H1 (cell line): ENCODE data around the gene MALT1. TPM values are rescaled to one million over a fixed set of nuclear protein-coding genes. Genes with fewer than 3 reads are reported as not detected.

Source experiments
- CTCF ChIA-PET: fragments of 300-600 bp; sonication (Branson Sonifier 250); formaldehyde crosslinking; loops from one replicate; lab custom pipeline; 2021; ENCODE audit not compliant: partially characterized antibody; lab: Charles Lee
- POLR2A ChIA-PET: fragments of 300-600 bp; sonication (Branson Sonifier 250); formaldehyde crosslinking; loops from one replicate; lab custom pipeline; 2021; ENCODE audit warnings: inconsistent platforms; ENCODE audit not compliant: partially characterized antibody; lab: Charles Lee
- DNase-seq, 2 experiments: peaks; one replicate each; pipeline versions ENCODE4 v3.0.0 to v3.0.0-alpha.2; 2010 to 2022; ENCODE audit warnings: low spot score in 2 of 2, low read depth in 1 of 2, mixed read lengths in 1 of 2
- FAIRE-seq: peaks from 2 replicates; lab custom pipeline; 2011; peaks lifted over from hg19 to GRCh38; lab: Jason Lieb, UNC
- H2AFZ ChIP-seq: 2 replicates; pipeline ENCODE4 v1.8.1; 2012; ENCODE audit warnings: low read length, inconsistent platforms
- H2AK5ac ChIP-seq: 2 replicates; pipeline ENCODE4 v1.6.1; 2013; ENCODE audit warnings: low read depth, low read length
- H2BK120ac ChIP-seq: replicated peaks from 2 replicates; pipeline ENCODE3; 2013; ENCODE audit warnings: low read depth, low read length, inconsistent platforms
- H2BK12ac ChIP-seq: 2 replicates; pipeline ENCODE4 v1.6.1; 2013; ENCODE audit warnings: low read depth, low read length
- H2BK15ac ChIP-seq: 2 replicates; pipeline ENCODE4 v1.6.1; 2013; ENCODE audit warnings: low read length
- H2BK20ac ChIP-seq: 2 replicates; pipeline ENCODE4 v1.6.1; 2013; ENCODE audit warnings: low read length
- H2BK5ac ChIP-seq: 2 replicates; pipeline ENCODE4 v1.6.1; 2013; ENCODE audit warnings: low read depth, low read length
- H3K14ac ChIP-seq: 2 replicates; pipeline ENCODE4 v1.6.1; 2013; ENCODE audit warnings: inconsistent platforms; ENCODE audit not compliant: insufficient read length
- H3K18ac ChIP-seq: 2 replicates; pipeline ENCODE4 v1.6.1; 2013; ENCODE audit warnings: low read length; ENCODE audit errors: extremely low read depth
- H3K23ac ChIP-seq: 2 replicates; pipeline ENCODE4 v1.6.1; 2013; ENCODE audit warnings: inconsistent platforms; ENCODE audit not compliant: insufficient read length
- H3K23me2 ChIP-seq: 2 replicates; pipeline ENCODE4 v1.6.1; 2013; ENCODE audit warnings: low read depth, low read length
- H3K27ac ChIP-seq: 2 replicates; pipeline ENCODE4 v1.6.1; 2011; ENCODE audit warnings: low read depth, low read length, inconsistent platforms
- H3K27me3 ChIP-seq, 4 experiments: replicated peaks in 1 of 4; 1 replicate in 1 of 4; 2 replicates in 3 of 4; pipeline versions ENCODE4 v1.6.1 to v1.8.1; 2011 to 2013; ENCODE audit warnings: low read length in 3 of 4, mild to moderate bottlenecking in 3 of 4, inconsistent platforms in 2 of 4, mixed read lengths in 2 of 4, moderate library complexity in 1 of 4; ENCODE audit not compliant: control insufficient read depth in 3 of 4, insufficient read depth in 3 of 4; ENCODE audit errors: extremely low read depth in 1 of 4
- H3K36me3 ChIP-seq, 4 experiments: 2 replicates each; pipeline versions ENCODE4 v1.6.1 to v1.8.1; 2011 to 2013; ENCODE audit warnings: mild to moderate bottlenecking in 4 of 4, low read length in 3 of 4, moderate library complexity in 2 of 4, control low read depth in 1 of 4, inconsistent platforms in 1 of 4; ENCODE audit not compliant: insufficient read depth in 4 of 4, control insufficient read depth in 2 of 4
- H3K4ac ChIP-seq: replicated peaks from 2 replicates; pipeline ENCODE3; 2013; ENCODE audit warnings: low read length, low read depth, mixed read lengths, inconsistent platforms; ENCODE audit not compliant: insufficient read length
- H3K4me1 ChIP-seq, 4 experiments: replicated peaks in 1 of 4; 1 replicate in 1 of 4; 2 replicates in 3 of 4; pipeline versions ENCODE4 v1.6.1 to v1.8.1; 2011 to 2013; ENCODE audit warnings: low read length in 3 of 4, inconsistent platforms in 2 of 4, mixed read lengths in 1 of 4; ENCODE audit not compliant: insufficient read depth in 4 of 4, control insufficient read depth in 3 of 4
- H3K4me2 ChIP-seq, 2 experiments: 2 replicates each; pipeline versions ENCODE4 v1.6.1 to v1.8.1; 2011 to 2013; ENCODE audit warnings: low read depth in 2 of 2, low read length in 2 of 2, control low read depth in 1 of 2, inconsistent platforms in 1 of 2, mild to moderate bottlenecking in 1 of 2; ENCODE audit not compliant: insufficient read depth in 1 of 2
- H3K4me3 ChIP-seq, 4 experiments: fragments of 200-600, 300-600 bp in 1 of 4; sonication (generic), shearing (Covaris generic), sonication (Bioruptor Twin) in 1 of 4; 2 replicates each; pipeline versions ENCODE4 v1.5.1 to v1.8.1; 2011 to 2016; ENCODE audit warnings: low read length in 4 of 4, low read depth in 3 of 4, control low read depth in 2 of 4, inconsistent platforms in 2 of 4, mild to moderate bottlenecking in 2 of 4, mixed read lengths in 1 of 4, moderate library complexity in 1 of 4; ENCODE audit not compliant: insufficient read depth in 2 of 4; ENCODE audit errors: extremely low read depth in 1 of 4
- H3K56ac ChIP-seq: replicated peaks from 2 replicates; pipeline ENCODE3; 2013; ENCODE audit warnings: low read depth, mild to moderate bottlenecking, mixed read lengths, low read length, inconsistent platforms; ENCODE audit not compliant: insufficient read length
- H3K79me1 ChIP-seq: 2 replicates; pipeline ENCODE4 v1.6.1; 2013; ENCODE audit warnings: low read depth, low read length, control low read depth
- H3K79me2 ChIP-seq, 2 experiments: 2 replicates each; pipeline versions ENCODE4 v1.6.1 to v1.8.1; 2012 to 2013; ENCODE audit warnings: low read length in 2 of 2, mild to moderate bottlenecking in 2 of 2, inconsistent platforms in 1 of 2; ENCODE audit not compliant: insufficient read depth in 2 of 2, control insufficient read depth in 1 of 2
- H3K9ac ChIP-seq, 4 experiments: replicated peaks in 1 of 4; 1 replicate in 1 of 4; 2 replicates in 3 of 4; pipeline versions ENCODE4 v1.6.1 to v1.8.1; 2011 to 2013; ENCODE audit warnings: low read depth in 3 of 4, low read length in 3 of 4, control low read depth in 2 of 4, mild to moderate bottlenecking in 2 of 4, moderate library complexity in 2 of 4, inconsistent platforms in 1 of 4; ENCODE audit errors: extremely low read depth in 1 of 4
- H3K9me3 ChIP-seq, 2 experiments: 2 replicates each; pipeline versions ENCODE4 v1.6.1 to v1.8.1; 2012 to 2013; ENCODE audit warnings: mild to moderate bottlenecking in 2 of 2, moderate library complexity in 2 of 2, control low read depth in 1 of 2, inconsistent platforms in 1 of 2, low read depth in 1 of 2, low read length in 1 of 2, mixed read lengths in 1 of 2; ENCODE audit not compliant: insufficient read depth in 2 of 2
- H4K20me1 ChIP-seq, 2 experiments: replicated peaks in 1 of 2; 2 replicates each; pipeline versions ENCODE3 to v1.8.1; 2011 to 2013; ENCODE audit warnings: inconsistent platforms in 2 of 2, low read length in 2 of 2, mild to moderate bottlenecking in 1 of 2; ENCODE audit not compliant: insufficient read depth in 2 of 2, control insufficient read depth in 1 of 2
- H4K5ac ChIP-seq: 2 replicates; pipeline ENCODE4 v1.6.1; 2013; ENCODE audit warnings: low read length, low read depth, mixed read lengths, inconsistent platforms; ENCODE audit not compliant: insufficient read length
- H4K8ac ChIP-seq: 2 replicates; pipeline ENCODE4 v1.8.0; 2013; ENCODE audit warnings: mild to moderate bottlenecking, moderate library complexity, low read length, inconsistent platforms; ENCODE audit not compliant: insufficient read depth; ENCODE audit errors: extremely low read depth
- H4K91ac ChIP-seq: replicated peaks from 2 replicates; pipeline ENCODE3; 2013; ENCODE audit warnings: low read length, mixed read lengths, inconsistent platforms; ENCODE audit not compliant: insufficient read length
- WGBS, 2 experiments: shearing (Covaris generic) in 1 of 2; methylation state at CpG; one replicate each; pipeline versions ENCODE4 v1.1.6 to v1.1.7; 2013 to 2015; ENCODE audit warnings: low lambda C conversion rate in 2 of 2, mixed read lengths in 2 of 2, inconsistent platforms in 1 of 2, low coverage in 1 of 2, missing lambda C conversion rate in 1 of 2; ENCODE audit not compliant: insufficient replicate concordance in 2 of 2, insufficient coverage in 1 of 2, insufficient read length in 1 of 2; ENCODE audit errors: extremely low coverage in 1 of 2, missing lambda C conversion rate in 1 of 2; 5-methylcytosine and 5-hydroxymethylcytosine counted together
- polyA plus RNA-seq, 7 experiments: library from polyadenylated mRNA; depleted of rRNA in 3 of 7; stranded (reverse) in 5 of 7; unstranded in 2 of 7; fragments of >200 nt in 5 of 7; fragments of 200-250 nt in 2 of 7; gene quantifications; 1 replicate in 5 of 7; 2 replicates in 1 of 7; 4 replicates in 1 of 7; pipeline versions ENCODE4 v1.2.1 to v1.2.3, GENCODE V29; 2011 to 2013; ENCODE audit warnings: missing spikeins in 2 of 7, mixed read lengths in 2 of 7
- total RNA-seq: library from RNA; stranded (reverse); fragmentation: NEBNext Ultra II Directional; extraction: Animal tissue kit (Norgen Biotek cat#: 25700); gene quantifications from 2 replicates; pipeline ENCODE4 v1.2.1, GENCODE V29; 2021

Gene MALT1
- total and polyA plus RNA-seq, 2 of the 8 experiments (the other 6 are each of a cell fraction or from before 2014, with no cell fraction given), result 10.7 to 25.9 TPM

DNA sequence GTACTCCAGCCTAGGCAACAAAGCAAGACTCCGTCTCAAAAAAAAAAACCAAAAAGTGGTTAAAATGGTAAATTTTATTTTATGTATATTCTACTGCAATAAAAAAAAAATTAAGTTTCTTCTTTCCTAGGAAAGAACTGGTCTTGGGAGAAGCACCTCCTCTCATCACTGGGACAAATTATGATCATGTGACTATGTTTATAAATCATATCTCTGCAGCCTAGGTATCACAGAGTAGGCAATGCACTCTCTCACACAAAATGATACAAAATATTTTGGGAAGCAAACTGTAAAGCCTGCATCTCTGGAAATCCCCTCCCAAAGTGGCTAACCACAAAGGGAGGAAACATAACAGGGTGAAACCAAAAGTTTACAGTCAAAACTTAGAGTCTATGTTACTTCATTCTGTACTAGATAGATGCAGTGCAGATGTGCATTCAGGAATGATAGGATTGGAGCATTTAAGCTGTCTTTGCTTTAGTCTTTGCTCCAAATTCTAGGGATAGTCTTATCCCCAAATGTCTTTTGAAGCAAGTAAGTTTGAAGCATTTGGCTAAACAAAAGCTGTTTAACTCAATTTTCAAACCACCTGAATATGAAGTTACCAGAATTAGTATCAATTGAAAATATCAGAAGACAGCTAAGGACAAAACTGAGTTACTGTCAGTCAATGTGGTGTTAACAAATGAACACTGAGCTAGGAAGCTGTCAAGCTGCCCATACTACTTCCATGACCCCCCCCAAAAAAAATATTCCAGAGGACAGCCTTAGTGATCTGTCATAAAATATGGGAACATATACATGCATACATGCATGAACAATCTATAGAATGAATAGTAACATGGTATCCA lies 21.1 kb upstream of the MALT1 start:
- Histone ChIP-seq H3K23me2 (no peaks in the 10 kb centered on the region; the same call in 1 of the 2 replicates), H2BK20ac (no peak overlapping the region), H3K36me3 (no peaks in the 10 kb centered on the region; a peak in 1 of 8 replicates), H2BK5ac (no peak overlapping the region), H3K79me2 (no peaks in the 10 kb centered on the region), H3K4me2 (no peak overlapping the region), H3K27me3 (no peaks in the 10 kb centered on the region), H3K79me1 (no peaks in the 10 kb centered on the region), H4K20me1 (no peaks in the 10 kb centered on the region), H3K56ac (no peak overlapping the region), H3K27ac (no peak overlapping the region), H4K91ac (no peak overlapping the region), H2BK120ac (no peak overlapping the region), H3K14ac (no peak overlapping the region), H3K9ac (no peak overlapping the region), H4K5ac (no peak overlapping the region), H3K18ac (no peak overlapping the region), H3K4ac (no peak overlapping the region), H2AK5ac (no peak overlapping the region), H3K9me3 (peaks cover 4 to 6% of the 10 kb centered on the region in 2 experiments; a peak in 2 of 4 replicates), H2AFZ (no peak overlapping the region), H2BK12ac (no peak overlapping the region), H3K4me1 (no peaks in the 10 kb centered on the region), H4K8ac (no peak overlapping the region), H2BK15ac (no peak overlapping the region), H3K4me3 (no peak overlapping the region), H3K23ac (no peak overlapping the region)
- POLR2A ChIA-PET, result no interaction called here
- CTCF ChIA-PET, result no interaction called here
- DNase-seq (no peak), FAIRE-seq (no peak)
- 94% methylated on average over 1 of the region's 1 CpG; no CpG with 5 or more reads in 1 of the 2 experiments for WGBS, 2 experiments
